HS-5 (cell line): ENCODE results near the gene CAPN12.
A peak's percentile ranks its signal among the peaks of the same experiment; 100 is the strongest.
"Not testable (repeated sequence)": the region's sequence is repeated elsewhere in the genome, so short reads cannot be mapped to it uniquely, and the experiment has no call there.

Source experiments
- DNase-seq: peaks from one replicate; pipeline ENCODE4 v3.0.0-alpha.2; 2012; ENCODE audit warnings: low read depth

CAPN12 gene

DNA sequence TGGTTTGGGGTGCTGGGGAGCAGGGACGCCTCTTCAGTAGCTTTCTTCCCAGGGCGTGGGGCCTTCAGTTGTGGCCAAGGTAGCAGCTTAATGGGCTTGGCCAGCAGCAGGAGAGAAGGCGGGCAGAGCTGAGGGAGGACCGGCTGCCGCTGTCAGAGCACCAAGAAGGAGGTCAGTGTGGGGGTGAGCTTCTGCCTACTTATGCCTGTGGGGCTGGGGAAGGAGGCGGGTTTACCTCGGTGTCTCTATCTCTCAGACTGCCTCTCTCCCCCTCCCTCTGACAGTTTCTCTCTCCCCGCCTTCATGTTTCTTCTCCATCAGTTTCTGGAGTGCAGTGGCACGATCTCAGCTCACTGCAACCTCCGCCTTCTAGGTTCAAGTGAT lies at the start of gene CAPN12:
Gene CAPN12, minus strand, starts transcription at position 177 of the 384 bp plus-strand sequence. CDS start 309 bp downstream, outside the sequence.
- no peak for DNase-seq

DNA sequence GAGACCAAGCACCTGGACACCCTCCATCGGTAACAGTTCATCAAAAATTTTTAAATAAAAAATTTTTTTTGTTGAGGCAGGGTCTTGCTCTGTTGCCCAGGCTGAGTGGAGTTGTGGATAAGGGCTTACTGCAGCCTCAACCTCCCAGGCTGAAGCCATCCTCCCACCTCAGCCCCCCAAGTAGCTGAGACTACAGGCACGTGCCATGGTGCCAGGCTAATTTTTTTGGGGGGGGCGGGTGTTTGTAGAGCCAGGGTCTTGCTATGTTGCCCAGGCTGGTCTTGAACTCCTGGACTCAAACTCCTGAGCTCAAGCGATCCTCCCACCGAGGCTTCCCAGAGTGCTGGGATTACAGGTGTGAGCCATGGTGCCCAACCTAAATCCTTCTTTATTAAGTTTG lies 49.4 kb upstream of the CAPN12 start:
- DNase-seq = no peak

- DNase-seq = peak; percentile 25
Measured at GRCh38 chr19:38793177-38793576, 48.9 kb upstream of the CAPN12 start.

DNA sequence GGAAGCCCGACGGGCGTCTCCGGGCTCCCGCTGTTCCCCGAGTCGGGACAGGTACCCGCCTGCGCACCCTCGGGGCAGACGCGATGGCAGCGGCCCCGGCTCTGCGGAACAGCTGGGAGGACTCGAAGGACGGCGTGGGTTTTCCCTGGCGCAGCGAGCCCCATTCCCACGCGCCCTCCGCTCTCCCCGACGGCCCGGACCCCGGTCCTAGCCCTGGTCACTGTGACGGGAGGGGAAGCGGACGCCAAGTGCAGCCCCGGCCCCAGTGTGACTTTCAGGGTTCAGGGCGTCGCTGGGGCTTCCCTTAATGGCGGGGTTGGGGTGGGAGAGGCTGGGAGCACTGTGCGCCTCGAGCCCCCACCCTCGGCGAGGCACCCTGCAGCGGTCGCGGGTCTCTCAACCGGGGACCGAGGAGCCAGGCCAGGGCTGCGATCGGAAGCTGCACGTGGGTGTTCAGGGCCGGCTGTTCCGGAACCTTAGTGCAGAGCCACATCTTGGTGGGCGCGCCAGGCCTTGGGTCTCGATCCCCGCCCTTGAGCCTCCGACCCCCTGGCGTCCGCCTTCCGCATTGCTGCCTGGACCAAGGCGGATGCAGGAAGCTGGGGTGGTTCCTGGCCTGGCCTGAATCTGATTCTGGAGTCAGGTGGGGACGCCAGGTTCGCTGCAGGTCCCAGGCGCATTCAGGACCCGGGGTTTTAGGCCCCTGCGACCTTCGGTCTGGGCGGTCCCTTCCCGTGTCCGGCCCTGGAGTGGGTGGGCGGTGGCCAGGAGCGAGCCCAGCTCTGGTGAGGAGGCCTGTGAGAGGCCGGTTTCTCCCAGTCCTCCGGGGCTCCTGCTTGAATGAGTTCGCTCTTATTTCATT lies 48.2 kb upstream of the CAPN12 start:
- no peak for DNase-seq

- DNase-seq = not testable (repeated sequence)
Measured at GRCh38 chr19:38791451-38792064, 47.3 kb upstream of the CAPN12 start.

DNA sequence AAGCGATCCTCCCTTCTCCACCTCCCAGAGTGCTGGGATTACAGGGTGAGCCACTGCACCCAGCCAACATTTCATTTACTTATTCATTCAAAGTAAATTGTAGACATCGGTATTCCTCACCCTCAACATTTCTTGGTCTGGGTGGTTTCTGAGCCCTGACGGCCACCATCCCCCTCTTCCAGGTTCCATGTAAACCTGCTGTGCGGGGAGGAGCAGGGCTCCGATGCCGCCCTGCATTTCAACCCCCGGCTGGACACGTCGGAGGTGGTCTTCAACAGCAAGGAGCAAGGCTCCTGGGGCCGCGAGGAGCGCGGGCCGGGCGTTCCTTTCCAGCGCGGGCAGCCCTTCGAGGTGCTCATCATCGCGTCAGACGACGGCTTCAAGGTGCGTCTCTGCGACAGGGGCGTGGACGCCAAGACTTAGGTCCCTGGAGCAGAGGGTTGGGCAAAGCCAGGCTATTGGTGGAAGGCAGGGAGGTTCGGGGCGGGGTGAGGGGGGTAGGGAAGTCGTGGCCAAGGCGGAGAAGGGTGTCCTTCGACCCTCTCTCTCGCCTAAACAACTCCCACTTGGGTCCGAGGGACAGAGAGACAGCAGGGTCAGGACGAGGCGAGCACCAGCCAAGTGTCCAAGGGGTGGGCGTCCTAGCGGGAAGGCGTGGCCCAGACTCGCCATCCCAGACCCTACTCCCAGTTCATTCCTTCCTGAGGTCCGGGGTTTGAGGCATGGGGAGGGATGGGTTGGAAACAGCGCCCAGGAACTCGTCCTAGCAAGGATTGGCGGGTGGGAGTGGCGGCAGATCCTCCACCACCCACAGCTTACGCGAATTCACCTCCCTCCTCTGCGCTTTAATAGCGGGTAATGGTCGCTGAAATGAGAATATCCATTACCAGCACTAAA lies 46.5 kb upstream of the CAPN12 start:
- not testable (repeated sequence) for DNase-seq

- no peak for DNase-seq
Measured at GRCh38 chr19:38788478-38789243, 44.4 kb upstream of the CAPN12 start, which contains the start of gene LGALS7B. TSS of gene LGALS7B (plus strand) at chr19:38789200. CDS start at chr19:38789227, 27 bp downstream.

DNA sequence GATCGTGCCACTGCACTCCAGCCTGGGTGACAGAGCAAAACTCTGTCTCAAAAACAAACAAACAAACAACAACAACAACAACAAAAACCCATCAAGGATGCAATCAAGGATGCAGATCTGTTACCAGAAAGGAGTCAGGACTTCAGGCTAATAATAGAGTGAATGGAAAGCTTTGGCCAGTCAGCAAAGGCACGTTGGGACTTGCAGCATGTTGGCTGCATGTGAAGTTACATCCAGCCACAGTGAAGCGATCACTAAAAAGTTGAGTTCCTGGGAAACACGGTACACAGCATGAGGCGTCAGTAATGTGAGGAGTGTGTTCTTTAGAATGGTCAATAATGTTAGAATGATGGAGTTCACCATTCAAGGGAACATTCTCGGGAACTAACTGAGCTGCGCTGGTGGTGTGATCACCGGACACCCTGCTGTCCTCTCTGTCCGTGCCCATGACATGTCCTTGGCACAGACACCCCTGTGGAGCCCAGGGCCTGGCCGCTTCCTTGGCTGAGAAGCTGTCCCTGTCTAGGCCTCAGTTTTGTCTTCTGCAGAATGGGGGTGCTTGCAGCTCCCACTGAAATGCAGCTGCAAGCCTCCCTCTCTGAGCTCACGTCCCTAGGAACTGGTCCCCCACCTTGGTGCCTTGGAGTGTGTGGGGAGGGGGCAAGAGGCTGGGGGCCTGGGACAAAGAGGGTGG lies 42.4 kb upstream of the CAPN12 start:
- no peak for DNase-seq

DNA sequence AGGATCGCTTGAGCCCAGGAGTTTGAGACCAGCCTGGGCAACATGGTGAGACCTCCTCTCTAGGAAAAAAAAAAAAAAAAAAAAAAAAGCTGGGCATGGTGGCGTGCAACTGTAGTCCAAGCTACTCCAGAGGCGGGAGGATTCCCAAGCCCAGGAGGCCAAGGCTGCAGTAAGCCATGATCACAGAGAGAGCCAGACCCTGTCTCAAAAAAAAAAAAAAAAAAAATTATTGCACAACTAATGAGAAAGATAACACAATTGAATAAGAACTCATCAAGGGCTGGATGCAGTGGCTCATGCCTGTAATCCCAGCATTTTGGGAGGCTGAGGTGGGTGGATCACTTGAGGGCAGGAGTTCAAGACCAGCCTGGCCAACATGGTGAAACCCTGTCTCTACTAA lies 41.8 kb upstream of the CAPN12 start:
- DNase-seq = not testable (repeated sequence)

- no peak for DNase-seq
Measured at GRCh38 chr19:38785187-38785699, 41.0 kb upstream of the CAPN12 start.

DNA sequence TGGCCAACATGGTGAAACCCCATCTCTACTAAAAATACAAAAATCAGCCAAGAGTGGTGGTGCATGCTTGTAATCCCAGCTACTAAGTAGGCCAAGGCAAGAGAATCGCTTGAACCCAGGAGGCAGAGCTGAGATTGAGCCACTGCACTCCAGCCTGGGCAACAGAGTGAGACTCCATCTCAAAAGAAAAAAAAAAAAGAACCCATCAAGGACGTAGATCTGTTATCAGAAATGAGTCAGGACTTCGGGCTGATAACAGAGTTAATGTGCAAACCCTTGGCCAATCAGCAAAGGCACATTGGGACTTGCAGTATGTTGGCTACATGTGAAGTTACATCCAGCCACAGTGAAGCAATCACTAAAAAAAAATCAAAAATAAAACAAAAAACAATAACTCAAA lies 40.0 kb upstream of the CAPN12 start:
- no peak for DNase-seq

GRCh38 chr19:38782212-38782611 lies 37.9 kb upstream of the CAPN12 start:
- not testable (repeated sequence) for DNase-seq

GRCh38 chr19:38781058-38781457 lies 36.8 kb upstream of the CAPN12 start:
- no peak for DNase-seq

GRCh38 chr19:38780443-38780842 lies 36.2 kb upstream of the CAPN12 start:
- DNase-seq = no peak

GRCh38 chr19:38778733-38779132 lies 34.5 kb upstream of the CAPN12 start:
- no peak for DNase-seq

DNA sequence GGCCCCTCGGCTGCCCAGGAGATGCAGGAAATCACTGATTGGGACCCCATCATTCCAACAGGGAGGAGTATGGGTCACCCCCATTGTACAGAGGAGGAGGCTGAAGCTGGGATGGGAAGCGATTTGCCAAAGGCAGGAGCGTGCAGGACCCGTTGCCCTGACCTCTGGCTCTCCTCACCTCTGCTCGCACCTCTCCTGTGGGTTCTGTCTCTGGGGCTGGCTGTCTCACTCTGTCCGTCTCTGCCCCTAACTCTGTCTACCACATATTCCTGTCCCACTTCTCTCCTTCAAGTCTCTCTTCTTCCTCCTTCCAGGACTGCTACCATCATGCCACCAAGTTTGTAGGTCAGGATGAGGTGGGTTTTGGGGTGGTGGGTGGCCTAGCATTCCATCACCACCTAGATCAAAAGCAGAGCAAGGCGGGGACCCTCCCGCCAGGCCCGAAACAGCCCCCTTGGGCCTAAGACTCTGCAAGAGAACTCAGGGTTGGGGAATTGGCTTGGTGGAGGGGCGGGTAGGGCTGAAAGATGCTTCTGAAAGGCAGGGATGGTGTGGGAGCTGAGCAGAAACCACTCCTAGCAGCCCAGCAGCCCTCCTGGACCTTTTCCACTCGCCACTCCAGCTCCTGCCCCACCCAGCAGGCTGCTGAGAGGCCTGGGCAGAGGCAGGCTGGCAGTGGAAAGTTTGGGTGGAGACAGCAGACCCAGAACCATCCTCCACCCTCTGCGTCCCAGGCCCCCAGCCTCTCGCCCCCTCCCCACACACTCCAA lies 30.1 kb upstream of the CAPN12 start:
- no peak for DNase-seq

DNA sequence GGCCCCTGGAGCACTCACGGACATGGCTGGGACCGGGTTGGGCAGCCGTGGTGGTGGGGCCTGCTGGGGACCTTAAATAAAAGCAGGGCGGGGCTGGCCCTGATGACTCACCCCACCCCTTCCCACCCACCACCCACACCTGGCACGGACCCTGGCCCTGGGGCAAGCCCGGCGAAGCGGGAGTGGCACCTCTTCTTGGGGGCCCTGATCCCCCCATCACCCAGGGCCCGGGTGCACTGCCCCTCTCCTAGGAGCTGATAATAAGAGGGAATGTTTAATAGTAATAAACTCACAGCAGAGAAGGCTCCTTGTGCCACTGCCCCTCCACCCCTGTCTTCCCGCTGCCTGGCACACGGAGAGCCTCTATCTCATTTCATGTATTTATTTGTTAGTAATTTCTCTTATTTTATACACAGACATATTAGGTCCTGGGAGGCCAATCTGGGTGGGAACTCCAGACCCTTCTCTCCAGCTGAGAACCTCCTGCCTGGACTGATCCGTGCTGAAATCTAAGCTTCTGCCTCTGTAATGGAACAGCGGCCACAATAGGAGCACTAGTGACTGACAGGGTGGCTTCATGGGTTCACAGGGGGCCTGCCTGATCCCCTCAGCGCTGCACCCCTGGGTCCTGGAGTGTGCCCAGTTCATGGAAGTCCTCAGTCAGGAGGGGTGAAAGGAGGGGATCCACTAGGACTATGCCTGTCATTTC lies 29.3 kb upstream of the CAPN12 start, which contains the start of gene LGALS7:
Gene LGALS7, minus strand, starts transcription at position 49 of the 709 bp plus-strand sequence. Its CDS starts 25 bp downstream, at position 24.
- no peak for DNase-seq

GRCh38 chr19:38771569-38771968 lies 27.3 kb upstream of the CAPN12 start:
- DNase-seq = not testable (repeated sequence)

GRCh38 chr19:38770949-38771275 lies 26.6 kb upstream of the CAPN12 start:
- DNase-seq = not testable (repeated sequence)
